ENCODE measurements around the gene USP17L15. TPM values are rescaled to one million over a fixed set of nuclear protein-coding genes. Genes with fewer than 3 reads are reported as not detected.
"Not testable (repeated sequence)": the region's sequence is repeated elsewhere in the genome, so short reads cannot be mapped to it uniquely, and the experiment has no call there.

Gene USP17L15
- polyA plus RNA-seq (2011; rRNA removed) (not detected in 2 replicates), polyA minus RNA-seq (2011; rRNA and poly(A)+ RNA removed) (not detected in 2 replicates)

- H3K36me3 ChIP-seq (ENCODE audit: control insufficient read depth, insufficient read depth, low read length); H3K4me3 ChIP-seq (ENCODE audit: low read depth, low read length); DNase-seq (ENCODE audit: low read depth); H3K27me3 ChIP-seq (ENCODE audit: control insufficient read depth, insufficient read depth, low read length); CTCF ChIA-PET; POLR2A ChIA-PET: not testable (repeated sequence)
Measured at GRCh38 chr4:9234085-9234484, at the start of gene USP17L15. Gene USP17L15, plus strand, starts transcription at chr4:9234385. Its CDS starts 0 bp downstream, at chr4:9234385.

- DNase-seq (ENCODE audit: low read depth); POLR2A ChIA-PET; CTCF ChIA-PET; H3K27me3 ChIP-seq (ENCODE audit: control insufficient read depth, insufficient read depth, low read length); H3K4me3 ChIP-seq (ENCODE audit: low read depth, low read length); H3K36me3 ChIP-seq (ENCODE audit: control insufficient read depth, insufficient read depth, low read length): not testable (repeated sequence)
Measured at GRCh38 chr4:9210357-9210756, 23.8 kb upstream of the USP17L15 start, which contains the start of gene USP17L10. Gene USP17L10, plus strand, starts transcription at chr4:9210657. Its CDS starts 0 bp downstream, at chr4:9210657.

- H3K36me3 ChIP-seq (ENCODE audit: control insufficient read depth, insufficient read depth, low read length); CTCF ChIA-PET; POLR2A ChIA-PET; H3K4me3 ChIP-seq (ENCODE audit: low read depth, low read length); H3K27me3 ChIP-seq (ENCODE audit: control insufficient read depth, insufficient read depth, low read length); DNase-seq (ENCODE audit: low read depth): not testable (repeated sequence)
Measured at GRCh38 chr4:9214701-9215100, 19.5 kb upstream of the USP17L15 start.

- CTCF ChIA-PET; H3K27me3 ChIP-seq (ENCODE audit: control insufficient read depth, insufficient read depth, low read length); DNase-seq (ENCODE audit: low read depth); H3K4me3 ChIP-seq (ENCODE audit: low read depth, low read length); POLR2A ChIA-PET; H3K36me3 ChIP-seq (ENCODE audit: control insufficient read depth, insufficient read depth, low read length): not testable (repeated sequence)
Measured at GRCh38 chr4:9215105-9215504, 19.1 kb upstream of the USP17L15 start, which contains the start of gene USP17L11. Gene USP17L11, plus strand, starts transcription at chr4:9215405. Its CDS starts 0 bp downstream, at chr4:9215405.

GRCh38 chr4:9219852-9220251 is 14.3 kb upstream of the USP17L15 start, which contains the start of gene USP17L12:
Gene USP17L12, plus strand, starts transcription at chr4:9220152. Its CDS starts 0 bp downstream, at chr4:9220152.
- H3K36me3 ChIP-seq (ENCODE audit: control insufficient read depth, insufficient read depth, low read length); H3K27me3 ChIP-seq (ENCODE audit: control insufficient read depth, insufficient read depth, low read length); POLR2A ChIA-PET; CTCF ChIA-PET; DNase-seq (ENCODE audit: low read depth); H3K4me3 ChIP-seq (ENCODE audit: low read depth, low read length): not testable (repeated sequence)

- CTCF ChIA-PET; H3K27me3 ChIP-seq (ENCODE audit: control insufficient read depth, insufficient read depth, low read length); POLR2A ChIA-PET; H3K4me3 ChIP-seq (ENCODE audit: low read depth, low read length); H3K36me3 ChIP-seq (ENCODE audit: control insufficient read depth, insufficient read depth, low read length); DNase-seq (ENCODE audit: low read depth): not testable (repeated sequence)
Measured at GRCh38 chr4:9224596-9224995, 9.6 kb upstream of the USP17L15 start, which contains the start of gene USP17L13. Gene USP17L13, plus strand, starts transcription at chr4:9224896. Its CDS starts 0 bp downstream, at chr4:9224896.

GRCh38 chr4:9230249-9230648 is 3.9 kb upstream of the USP17L15 start:
- CTCF ChIA-PET; POLR2A ChIA-PET; DNase-seq (ENCODE audit: low read depth); H3K27me3 ChIP-seq (ENCODE audit: control insufficient read depth, insufficient read depth, low read length); H3K4me3 ChIP-seq (ENCODE audit: low read depth, low read length); H3K36me3 ChIP-seq (ENCODE audit: control insufficient read depth, insufficient read depth, low read length): not testable (repeated sequence)

GRCh38 chr4:9238461-9238860 is 4.3 kb downstream of the USP17L15 start:
- POLR2A ChIA-PET; H3K27me3 ChIP-seq (ENCODE audit: control insufficient read depth, insufficient read depth, low read length); H3K4me3 ChIP-seq (ENCODE audit: low read depth, low read length); DNase-seq (ENCODE audit: low read depth); CTCF ChIA-PET; H3K36me3 ChIP-seq (ENCODE audit: control insufficient read depth, insufficient read depth, low read length): not testable (repeated sequence)

- POLR2A ChIA-PET; H3K4me3 ChIP-seq (ENCODE audit: low read depth, low read length); H3K36me3 ChIP-seq (ENCODE audit: control insufficient read depth, insufficient read depth, low read length); DNase-seq (ENCODE audit: low read depth); H3K27me3 ChIP-seq (ENCODE audit: control insufficient read depth, insufficient read depth, low read length); CTCF ChIA-PET: not testable (repeated sequence)
Measured at GRCh38 chr4:9243579-9243978, 9.4 kb downstream of the USP17L15 start, which contains the start of gene USP17L17. Gene USP17L17, plus strand, starts transcription at chr4:9243879. Its CDS starts 0 bp downstream, at chr4:9243879.

GRCh38 chr4:9247953-9248680 is 13.9 kb downstream of the USP17L15 start, which contains the start of gene USP17L18:
Gene USP17L18, plus strand, starts transcription at chr4:9248630. Its CDS starts 0 bp downstream, at chr4:9248630.
- H3K4me3 ChIP-seq (ENCODE audit: low read depth, low read length); DNase-seq (ENCODE audit: low read depth); CTCF ChIA-PET; POLR2A ChIA-PET; H3K36me3 ChIP-seq (ENCODE audit: control insufficient read depth, insufficient read depth, low read length); H3K27me3 ChIP-seq (ENCODE audit: control insufficient read depth, insufficient read depth, low read length): not testable (repeated sequence)

GRCh38 chr4:9253078-9253477 is 18.9 kb downstream of the USP17L15 start, which contains the start of gene USP17L19:
Gene USP17L19, plus strand, starts transcription at chr4:9253378. Its CDS starts 0 bp downstream, at chr4:9253378.
- H3K4me3 ChIP-seq (ENCODE audit: low read depth, low read length); POLR2A ChIA-PET; H3K27me3 ChIP-seq (ENCODE audit: control insufficient read depth, insufficient read depth, low read length); H3K36me3 ChIP-seq (ENCODE audit: control insufficient read depth, insufficient read depth, low read length); CTCF ChIA-PET; DNase-seq (ENCODE audit: low read depth): not testable (repeated sequence)

- H3K4me3 ChIP-seq (ENCODE audit: low read depth, low read length); CTCF ChIA-PET; DNase-seq (ENCODE audit: low read depth); POLR2A ChIA-PET; H3K36me3 ChIP-seq (ENCODE audit: control insufficient read depth, insufficient read depth, low read length); H3K27me3 ChIP-seq (ENCODE audit: control insufficient read depth, insufficient read depth, low read length): not testable (repeated sequence)
Measured at GRCh38 chr4:9257824-9258223, 23.6 kb downstream of the USP17L15 start, which contains the start of gene USP17L20. Gene USP17L20, plus strand, starts transcription at chr4:9258124. Its CDS starts 0 bp downstream, at chr4:9258124.

GRCh38 chr4:9262572-9262971 is 28.4 kb downstream of the USP17L15 start, which contains the start of gene USP17L21:
Gene USP17L21, plus strand, starts transcription at chr4:9262872. Its CDS starts 0 bp downstream, at chr4:9262872.
- H3K4me3 ChIP-seq (ENCODE audit: low read depth, low read length); H3K36me3 ChIP-seq (ENCODE audit: control insufficient read depth, insufficient read depth, low read length); CTCF ChIA-PET; POLR2A ChIA-PET; DNase-seq (ENCODE audit: low read depth); H3K27me3 ChIP-seq (ENCODE audit: control insufficient read depth, insufficient read depth, low read length): not testable (repeated sequence)

All from BJ (cell line).